T-cell (primary cell): ENCODE data around the gene ARID5B. TPM values are rescaled to one million over a fixed set of nuclear protein-coding genes. Genes with fewer than 3 reads are reported as not detected.

ENCODE experiments used
- ATAC-seq, 4 experiments: fragments of 200-7000 bp in 3 of 4; fragments of 150-1000 bp in 1 of 4; cut with Tn5 transposase; replicated peaks in 1 of 4; 1 replicate in 3 of 4; 2 replicates in 1 of 4; pipeline ENCODE4 v1.10.0; 2021; ENCODE audit warnings: moderate library complexity in 3 of 4, mild to moderate bottlenecking in 2 of 4, moderate number of reproducible peaks in 1 of 4
- CTCF ChIA-PET, 2 donors: fragments of 300-600 bp; sonication (Branson Sonifier 250); formaldehyde crosslinking; loops; one replicate each; lab custom pipeline; 2022; ENCODE audit warnings: antibody characterized with exemption in 2 of 2; lab: Charles Lee
- POLR2A ChIA-PET, 2 donors: fragments of 300-600 bp; sonication (Branson Sonifier 250); formaldehyde crosslinking; loops; one replicate each; lab custom pipeline; 2022; ENCODE audit warnings: antibody characterized with exemption in 2 of 2; lab: Charles Lee
- DNase-seq, 35 experiments: peaks; one replicate each; pipeline versions ENCODE4 v3.0.0 to v3.0.0-alpha.2; 2013 to 2023
- H3K27ac ChIP-seq: one replicate; pipeline ENCODE4 v1.5.1; 2013; ENCODE audit warnings: low read length
- H3K27me3 ChIP-seq, 2 experiments: replicated peaks in 1 of 2; 1 replicate in 1 of 2; 2 replicates in 1 of 2; pipeline versions ENCODE4 v1.6.1 to v1.7.0; 2013; ENCODE audit warnings: low read length in 1 of 2, mixed read lengths in 1 of 2; ENCODE audit not compliant: control insufficient read depth in 2 of 2, insufficient read depth in 2 of 2; ENCODE audit errors: extremely low read depth in 1 of 2
- H3K36me3 ChIP-seq, 2 donors: 1 replicate in 1 of 2; 2 replicates in 1 of 2; pipeline versions ENCODE4 v1.6.1 to v1.7.0; 2013; ENCODE audit warnings: low read length in 1 of 2; ENCODE audit not compliant: control insufficient read depth in 2 of 2, insufficient read depth in 1 of 2; ENCODE audit errors: extremely low read depth in 1 of 2
- H3K4me1 ChIP-seq, 2 experiments: 1 replicate in 1 of 2; 2 replicates in 1 of 2; pipeline versions ENCODE4 v1.6.1 to v1.7.0; 2013; ENCODE audit warnings: low read length in 2 of 2, mixed read lengths in 1 of 2; ENCODE audit not compliant: insufficient read depth in 2 of 2, control insufficient read depth in 1 of 2; ENCODE audit errors: extremely low read depth in 1 of 2
- H3K4me3 ChIP-seq, 2 donors: 1 replicate in 1 of 2; 2 replicates in 1 of 2; pipeline versions ENCODE4 v1.5.1 to v1.7.0; 2013; ENCODE audit warnings: mild to moderate bottlenecking in 2 of 2, low read length in 1 of 2, moderate library complexity in 1 of 2; ENCODE audit not compliant: control insufficient read depth in 1 of 2; ENCODE audit errors: extremely low read depth in 1 of 2
- H3K9me3 ChIP-seq: 2 replicates; pipeline ENCODE4 v1.7.0; 2013
- H3K27ac Mint-ChIP-seq, 2 donors: one replicate each; pipeline ENCODE4 v1.8.0; 2020 to 2021; ENCODE audit warnings: mild to moderate bottlenecking in 2 of 2, mixed read lengths in 2 of 2
- H3K27me3 Mint-ChIP-seq, 2 donors: one replicate each; pipeline ENCODE4 v1.8.0; 2021 to 2022; ENCODE audit warnings: mixed read lengths in 2 of 2
- H3K36me3 Mint-ChIP-seq: one replicate; pipeline ENCODE4 v1.8.0; 2021; ENCODE audit warnings: mixed read lengths
- H3K4me1 Mint-ChIP-seq, 3 donors: one replicate each; pipeline ENCODE4 v1.8.0; 2020 to 2022; ENCODE audit warnings: mixed read lengths in 3 of 3, mild to moderate bottlenecking in 1 of 3
- H3K4me3 Mint-ChIP-seq, 3 donors: one replicate each; pipeline ENCODE4 v1.8.0; 2020 to 2022; ENCODE audit warnings: mild to moderate bottlenecking in 3 of 3, mixed read lengths in 3 of 3, moderate library complexity in 3 of 3
- H3K9me3 Mint-ChIP-seq, 3 donors: one replicate each; pipeline ENCODE4 v1.8.0; 2020 to 2022; ENCODE audit warnings: mixed read lengths in 3 of 3
- WGBS: methylation state at CpG from one replicate; pipeline ENCODE4 v1.1.5; 2013; ENCODE audit warnings: missing lambda C conversion rate; ENCODE audit not compliant: insufficient coverage; 5-methylcytosine and 5-hydroxymethylcytosine counted together
- total RNA-seq, 35 experiments: library from RNA in 6 of 35; stranded (reverse) in 6 of 35; fragments of 120-200 nt in 1 of 35; gene quantifications; one replicate each; pipeline versions ENCODE4 v1.2.1 to v1.2.4 and lab custom pipeline; 2013 to 2026

ARID5B gene
- total RNA-seq, 5 donors from 2014 or later (not counting 1 experiment from before 2014, with no cell fraction given) = 34.0 to 75.5 (median 42.5) TPM

GRCh38 chr10:62082271-62082656 lies 180.8 kb downstream of the ARID5B start:
- ATAC-seq = no peak
- Mint-ChIP-seq H3K36me3 (peaks cover 48% of the 10 kb centered on the region), H3K27ac (peak overlapping the region; percentile 63 to 91)

GRCh38 chr10:62082729-62083411 lies 181.4 kb downstream of the ARID5B start:
- ATAC-seq (peak; percentile 84 to 93 (median 89)), DNase-seq (peak in 32 of 35 experiments; percentile 11 to 71 (median 33))
- peak overlapping the region; percentile 32 to 60 (median 58) for H3K4me3 Mint-ChIP-seq
- no peaks in the 10 kb centered on the region for H3K27me3 ChIP-seq
- peak overlapping the region; percentile 63 to 91 for H3K27ac Mint-ChIP-seq
- H3K9me3 ChIP-seq = no peaks in the 10 kb centered on the region
- H3K4me1 ChIP-seq = peaks cover 22 to 25% of the 10 kb centered on the region in 2 experiments
- no CpG with 5 or more reads among the region's 7 CpGs for WGBS
- ChIA-PET POLR2A (interaction anchor here (0.6 to 0.8 kb wide), 4 partner anchors 22 to 157 kb away, joined by 3 to 6 read pairs (median 4); no protein-coding TSS in a partner anchor), CTCF (interaction anchor here (0.5 to 2.6 kb wide), 9 partner anchors 12 to 186 kb away, joined by 3 to 13 read pairs (median 5); no protein-coding TSS in a partner anchor)
- H3K4me3 ChIP-seq = peak overlapping the region; percentile 3 to 35
- H3K36me3 Mint-ChIP-seq = peaks cover 48% of the 10 kb centered on the region
- no peaks in the 10 kb centered on the region for H3K9me3 Mint-ChIP-seq
- peak overlapping the region; percentile 65 for H3K27ac ChIP-seq
- H3K4me1 Mint-ChIP-seq = peaks cover 56 to 73% (median 71%) of the 10 kb centered on the region in 3 donors
- peaks cover 7 to 17% of the 10 kb centered on the region in 2 donors for H3K36me3 ChIP-seq
- no peaks in the 10 kb centered on the region for H3K27me3 Mint-ChIP-seq

More at GRCh38 chr10:62082271-62082656, 180.8 kb downstream of the ARID5B start:
- no CpG with 5 or more reads among the region's 1 CpG for WGBS
- Histone ChIP-seq H3K4me3 (no peak overlapping the region), H3K9me3 (no peaks in the 10 kb centered on the region), H3K4me1 (peaks cover 24 to 25% of the 10 kb centered on the region in 2 experiments), H3K27me3 (no peaks in the 10 kb centered on the region), H3K27ac (peak overlapping the region; percentile 65), H3K36me3 (peaks cover 7 to 17% of the 10 kb centered on the region in 2 donors)
- Mint-ChIP-seq H3K4me1 (peaks cover 57 to 76% (median 76%) of the 10 kb centered on the region in 3 donors), H3K27me3 (no peaks in the 10 kb centered on the region), H3K9me3 (no peaks in the 10 kb centered on the region), H3K4me3 (peak overlapping the region; percentile 32 to 60 (median 58))
- CTCF ChIA-PET = interaction anchor here (0.5 to 2.6 kb wide), 7 partner anchors 12 to 185 kb away, joined by 3 to 13 read pairs (median 5); no protein-coding TSS in a partner anchor
- no peak for DNase-seq
- POLR2A ChIA-PET = interaction anchor here (0.6 to 0.7 kb wide), 3 partner anchors 23 to 42 kb away, joined by 3 to 6 read pairs (median 3); no protein-coding TSS in a partner anchor

GRCh38 chr10:62083412-62084267 lies 182.1 kb downstream of the ARID5B start:
- Histone ChIP-seq H3K27ac (peak overlapping the region; percentile 65), H3K4me1 (peaks cover 25 to 28% of the 10 kb centered on the region in 2 experiments), H3K36me3 (peaks cover 7 to 25% of the 10 kb centered on the region in 2 donors), H3K27me3 (no peaks in the 10 kb centered on the region), H3K4me3 (peak overlapping the region in 1 of 2 donors; percentile 35), H3K9me3 (no peaks in the 10 kb centered on the region)
- Mint-ChIP-seq H3K4me3 (peak overlapping the region; percentile 32 to 60 (median 58)), H3K9me3 (no peaks in the 10 kb centered on the region), H3K27me3 (no peaks in the 10 kb centered on the region), H3K27ac (peak overlapping the region; percentile 63 to 91), H3K36me3 (peaks cover 48% of the 10 kb centered on the region), H3K4me1 (peaks cover 63 to 74% (median 72%) of the 10 kb centered on the region in 3 donors)
- 80% methylated on average over 1 of the region's 3 CpGs for WGBS
- ChIA-PET POLR2A (interaction anchor here (0.8 to 1.0 kb wide), 2 partner anchors 40 to 157 kb away, joined by 3 to 6 read pairs; no protein-coding TSS in a partner anchor), CTCF (interaction anchor here (0.6 to 1.2 kb wide), 4 partner anchors 32 to 162 kb away, joined by 3 to 7 read pairs (median 6); no protein-coding TSS in a partner anchor)
- peak in 2 of 35 experiments; percentile 16 to 47 for DNase-seq
- ATAC-seq = peak in 1 of 4 experiments; percentile 34

GRCh38 chr10:62084451-62084850 lies 183.0 kb downstream of the ARID5B start:
- Mint-ChIP-seq H3K4me1 (peaks cover 71 to 78% (median 77%) of the 10 kb centered on the region in 3 donors), H3K36me3 (peaks cover 48% of the 10 kb centered on the region), H3K4me3 (no peak overlapping the region), H3K9me3 (no peaks in the 10 kb centered on the region), H3K27me3 (no peaks in the 10 kb centered on the region), H3K27ac (peak overlapping the region in 1 of 2 donors; percentile 77)
- Histone ChIP-seq H3K27ac (no peak overlapping the region), H3K27me3 (no peaks in the 10 kb centered on the region), H3K9me3 (no peaks in the 10 kb centered on the region), H3K4me1 (peaks cover 25 to 30% of the 10 kb centered on the region in 2 experiments), H3K4me3 (no peak overlapping the region), H3K36me3 (peaks cover 7 to 23% of the 10 kb centered on the region in 2 donors)
- POLR2A ChIA-PET = interaction anchor here (0.5 to 1.0 kb wide), 2 partner anchors 41 to 91 kb away, joined by 3 read pairs; no protein-coding TSS in a partner anchor
- WGBS = no CpG with 5 or more reads among the region's 2 CpGs
- DNase-seq (no peak), ATAC-seq (no peak)
- CTCF ChIA-PET = interaction anchor here in 1 of 2 donors (0.6 kb wide), 1 partner anchor 155 kb away, joined by 7 read pairs; no protein-coding TSS in a partner anchor

GRCh38 chr10:62085404-62085803 lies 183.9 kb downstream of the ARID5B start:
- Mint-ChIP-seq H3K9me3 (no peaks in the 10 kb centered on the region), H3K36me3 (peaks cover 48% of the 10 kb centered on the region), H3K27ac (peak overlapping the region; percentile 68 to 76), H3K27me3 (no peaks in the 10 kb centered on the region), H3K4me3 (no peak overlapping the region), H3K4me1 (peaks cover 70 to 72% (median 71%) of the 10 kb centered on the region in 3 donors)
- Histone ChIP-seq H3K27ac (no peak overlapping the region), H3K36me3 (peaks cover 7 to 26% of the 10 kb centered on the region in 2 donors), H3K4me1 (peaks cover 22 to 30% of the 10 kb centered on the region in 2 experiments), H3K4me3 (no peak overlapping the region), H3K9me3 (no peaks in the 10 kb centered on the region), H3K27me3 (no peaks in the 10 kb centered on the region)
- ATAC-seq (no peak), DNase-seq (no peak)
- ChIA-PET POLR2A (no interaction called here), CTCF (interaction anchor here in 1 of 2 donors (1.3 kb wide), 1 partner anchor 47 kb away, joined by 3 read pairs; no protein-coding TSS in a partner anchor)
- no CpG with 5 or more reads among the region's 2 CpGs for WGBS
